GM08714 (cell line): ENCODE results near the gene RYR1.
"Not testable (repeated sequence)": the region's sequence is repeated elsewhere in the genome, so short reads cannot be mapped to it uniquely, and the experiment has no call there.

Source experiments
- H3K4me3 ChIP-seq: fragments of 200-500 bp; sonication (Bioruptor generic); 2 replicates; pipeline ENCODE4 v1.5.1; 2014; ENCODE audit warnings: mild to moderate bottlenecking, low read length, inconsistent platforms
- ZNF274 ChIP-seq: IDR thresholded peaks from 2 replicates; pipeline ENCODE4 v1.6.1; 2012; ENCODE audit warnings: mild to moderate bottlenecking, low read depth, low read length

Gene RYR1

DNA sequence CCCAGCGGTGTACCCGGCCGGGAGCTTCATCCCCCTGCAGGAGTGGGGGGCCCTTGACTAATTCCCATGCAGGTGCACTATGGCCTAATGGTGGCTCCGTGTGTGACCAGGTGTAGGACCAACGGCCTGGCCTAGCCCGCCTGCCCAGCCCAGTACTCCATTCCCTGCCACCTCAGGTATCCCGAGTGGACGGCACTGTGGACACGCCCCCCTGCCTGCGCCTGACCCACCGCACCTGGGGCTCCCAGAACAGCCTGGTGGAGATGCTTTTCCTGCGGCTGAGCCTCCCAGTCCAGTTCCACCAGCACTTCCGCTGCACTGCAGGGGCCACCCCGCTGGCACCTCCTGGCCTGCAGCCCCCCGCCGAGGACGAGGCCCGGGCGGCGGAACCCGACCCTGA is 39.7 kb downstream of the RYR1 start:
- TF ChIP-seq ZNF274, result no peak
- H3K4me3 ChIP-seq, result no peak overlapping the region

GRCh38 chr19:38475176-38475575 is 41.7 kb downstream of the RYR1 start:
- no peak for TF ChIP-seq ZNF274
- H3K4me3 ChIP-seq, result no peak overlapping the region

DNA sequence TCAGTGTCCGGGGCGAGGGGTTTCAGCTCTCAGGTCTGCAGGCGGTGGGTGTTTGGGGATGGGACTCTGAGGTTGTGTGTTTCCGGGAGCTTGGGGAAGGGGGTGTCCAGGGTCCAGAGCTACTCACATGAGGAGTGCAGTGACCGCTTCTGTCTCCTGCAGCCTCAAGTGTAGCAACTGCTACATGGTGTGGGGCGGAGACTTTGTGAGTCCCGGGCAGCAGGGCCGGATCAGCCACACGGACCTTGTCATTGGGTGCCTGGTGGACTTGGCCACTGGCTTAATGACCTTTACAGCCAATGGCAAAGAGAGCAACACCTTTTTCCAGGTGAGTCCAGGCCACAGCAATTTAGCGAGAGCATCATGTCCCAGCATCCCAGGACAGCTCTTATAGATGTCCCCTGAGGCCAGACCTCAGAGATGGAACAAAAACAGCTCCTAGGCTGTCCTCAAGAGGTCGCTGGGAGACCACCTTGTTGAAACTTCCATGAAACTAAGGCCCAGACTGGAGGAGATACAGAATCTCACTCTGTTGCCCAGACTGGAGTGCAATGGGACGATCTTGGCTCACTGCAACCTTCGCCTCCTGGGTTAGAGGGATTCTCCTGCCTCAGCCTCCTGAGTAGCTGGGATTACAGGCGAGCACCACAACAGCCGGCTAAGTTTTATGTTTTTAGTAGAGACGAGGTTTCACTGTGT is 44.9 kb downstream of the RYR1 start:
- no peak for TF ChIP-seq ZNF274
- no peak overlapping the region for H3K4me3 ChIP-seq

- no peak overlapping the region for H3K4me3 ChIP-seq
- TF ChIP-seq ZNF274, result no peak
Observed at GRCh38 chr19:38482496-38482895, 49.0 kb downstream of the RYR1 start.

DNA sequence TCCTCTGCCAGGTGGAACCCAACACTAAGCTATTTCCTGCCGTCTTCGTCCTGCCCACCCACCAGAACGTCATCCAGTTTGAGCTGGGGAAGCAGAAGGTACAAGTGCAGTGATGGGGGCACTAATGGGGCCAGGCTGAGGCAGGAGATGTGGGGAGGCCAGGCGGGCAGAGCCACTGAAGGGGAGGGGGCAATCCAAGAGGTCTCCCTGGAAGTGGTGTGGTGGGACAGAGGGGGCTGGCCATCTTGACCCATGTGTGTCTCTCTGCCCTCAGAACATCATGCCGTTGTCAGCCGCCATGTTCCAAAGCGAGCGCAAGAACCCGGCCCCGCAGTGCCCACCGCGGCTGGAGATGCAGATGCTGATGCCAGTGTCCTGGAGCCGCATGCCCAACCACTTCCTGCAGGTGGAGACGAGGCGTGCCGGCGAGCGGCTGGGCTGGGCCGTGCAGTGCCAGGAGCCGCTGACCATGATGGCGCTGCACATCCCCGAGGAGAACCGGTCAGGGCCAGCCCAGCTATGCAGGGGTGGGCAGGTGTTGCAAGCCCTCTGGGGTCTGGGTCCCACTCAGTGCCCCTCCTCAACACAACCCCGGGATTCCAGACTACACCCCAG is 49.6 kb downstream of the RYR1 start:
- no peak for TF ChIP-seq ZNF274
- H3K4me3 ChIP-seq, result no peak overlapping the region

DNA sequence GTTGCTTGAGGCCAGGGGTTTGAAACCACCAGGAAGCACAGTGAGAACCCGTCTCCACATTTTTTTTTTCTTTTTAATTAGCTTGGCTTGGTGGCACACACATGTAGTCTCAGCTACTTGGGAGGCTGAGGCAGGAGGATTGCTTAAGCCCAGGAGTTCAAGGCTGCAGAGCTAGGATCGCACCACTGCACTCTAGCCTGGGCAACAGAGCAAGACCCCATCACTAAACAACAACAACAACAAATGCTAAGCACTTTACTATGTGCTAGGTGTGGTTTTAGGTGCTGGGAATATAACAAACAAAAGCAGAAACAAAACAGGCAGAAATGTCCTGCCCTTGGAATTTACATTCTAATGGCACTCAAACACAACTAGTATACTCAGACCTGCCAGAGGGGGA is 51.3 kb downstream of the RYR1 start:
- no peak for TF ChIP-seq ZNF274

DNA sequence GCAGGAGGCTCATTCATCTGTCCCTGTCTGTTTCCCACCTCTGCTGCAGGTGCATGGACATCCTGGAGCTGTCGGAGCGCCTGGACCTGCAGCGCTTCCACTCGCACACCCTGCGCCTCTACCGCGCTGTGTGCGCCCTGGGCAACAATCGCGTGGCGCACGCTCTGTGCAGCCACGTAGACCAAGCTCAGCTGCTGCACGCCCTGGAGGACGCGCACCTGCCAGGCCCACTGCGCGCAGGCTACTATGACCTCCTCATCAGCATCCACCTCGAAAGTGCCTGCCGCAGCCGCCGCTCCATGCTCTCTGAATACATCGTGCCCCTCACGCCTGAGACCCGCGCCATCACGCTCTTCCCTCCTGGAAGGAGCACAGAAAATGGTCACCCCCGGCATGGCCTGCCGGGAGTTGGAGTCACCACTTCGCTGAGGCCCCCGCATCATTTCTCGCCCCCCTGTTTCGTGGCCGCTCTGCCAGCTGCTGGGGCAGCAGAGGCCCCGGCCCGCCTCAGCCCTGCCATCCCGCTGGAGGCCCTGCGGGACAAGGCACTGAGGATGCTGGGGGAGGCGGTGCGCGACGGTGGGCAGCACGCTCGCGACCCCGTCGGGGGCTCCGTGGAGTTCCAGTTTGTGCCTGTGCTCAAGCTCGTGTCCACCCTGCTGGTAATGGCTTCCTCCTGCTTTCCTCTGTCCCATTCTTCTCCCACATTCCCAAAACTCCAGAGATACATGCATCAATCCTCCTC is 52.2 kb downstream of the RYR1 start:
- no peak for TF ChIP-seq ZNF274
- H3K4me3 ChIP-seq, result no peak overlapping the region

More for the DNA sequence above, 51.3 kb downstream of the RYR1 start:
- H3K4me3 ChIP-seq, result no peak overlapping the region

DNA sequence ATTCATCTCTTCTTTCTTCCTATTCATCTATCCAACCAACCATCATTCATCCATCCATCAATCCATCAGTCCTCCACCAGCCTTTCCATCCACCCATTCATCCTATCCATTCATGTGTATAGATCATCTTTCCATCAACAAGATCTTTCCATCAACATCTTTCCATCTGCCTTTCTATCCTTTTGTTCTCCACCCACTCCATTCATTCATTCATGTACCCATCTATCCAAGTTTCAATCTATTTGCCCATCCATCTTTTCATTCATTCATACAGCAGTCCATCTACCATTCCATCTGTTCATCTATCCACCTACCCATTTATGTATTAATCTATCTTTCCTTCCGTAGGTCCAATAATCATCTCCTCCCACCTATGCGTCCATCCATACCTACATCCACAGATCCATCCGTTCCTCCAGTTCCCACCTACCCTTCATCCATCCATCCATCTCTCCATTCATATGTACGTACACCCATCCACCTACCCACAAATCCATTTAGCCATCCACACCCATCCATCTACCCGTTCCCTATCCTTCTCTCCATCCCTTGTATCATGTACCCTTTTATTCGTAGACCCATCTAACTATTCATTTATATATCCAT is 53.3 kb downstream of the RYR1 start:
- H3K4me3 ChIP-seq, result no peak overlapping the region
- TF ChIP-seq ZNF274, result no peak

DNA sequence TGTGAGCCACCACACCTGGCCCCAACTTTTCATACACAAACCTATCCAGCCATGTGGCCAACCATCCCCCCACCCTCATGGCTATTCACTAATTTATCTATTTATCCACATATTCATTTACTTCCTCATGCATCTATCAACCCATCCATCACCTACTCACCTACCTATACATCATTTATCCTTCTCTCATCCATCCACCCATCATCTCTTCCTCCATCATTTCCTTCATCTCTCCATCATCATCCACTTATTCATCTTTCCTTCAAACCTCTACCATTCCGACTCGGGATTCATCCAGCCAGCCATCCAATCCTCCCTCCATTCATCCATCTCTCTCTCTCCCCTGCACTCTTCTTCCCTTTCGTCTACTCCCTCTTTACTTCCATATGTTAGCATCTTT is 54.6 kb downstream of the RYR1 start:
- H3K4me3 ChIP-seq, result no peak overlapping the region
- TF ChIP-seq ZNF274, result no peak

- H3K4me3 ChIP-seq, result no peak overlapping the region
- no peak for TF ChIP-seq ZNF274
Observed at GRCh38 chr19:38488776-38489481, 55.4 kb downstream of the RYR1 start.

DNA sequence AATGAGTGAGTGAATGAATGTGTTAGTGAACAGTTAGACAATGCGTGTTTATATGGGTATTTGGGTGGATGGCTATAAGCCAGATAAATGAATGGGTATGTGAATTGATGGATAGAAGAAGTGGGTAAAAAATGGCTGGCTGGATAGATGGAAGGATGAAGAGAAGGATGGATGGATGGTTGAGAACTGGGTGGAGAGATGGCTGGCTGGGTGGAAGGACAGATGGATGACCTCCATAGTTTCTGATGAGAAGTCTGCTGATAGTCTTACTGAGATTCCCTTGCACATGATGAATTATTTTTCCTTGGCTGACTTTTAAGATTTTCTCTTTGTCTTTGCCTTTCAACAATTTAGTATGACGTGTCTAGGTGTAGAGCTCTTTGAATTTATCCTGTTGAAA is 57.4 kb downstream of the RYR1 start:
- TF ChIP-seq ZNF274, result no peak
- no peak overlapping the region for H3K4me3 ChIP-seq

GRCh38 chr19:38492181-38492813 is 58.8 kb downstream of the RYR1 start:
- no peak overlapping the region for H3K4me3 ChIP-seq
- TF ChIP-seq ZNF274, result no peak

DNA sequence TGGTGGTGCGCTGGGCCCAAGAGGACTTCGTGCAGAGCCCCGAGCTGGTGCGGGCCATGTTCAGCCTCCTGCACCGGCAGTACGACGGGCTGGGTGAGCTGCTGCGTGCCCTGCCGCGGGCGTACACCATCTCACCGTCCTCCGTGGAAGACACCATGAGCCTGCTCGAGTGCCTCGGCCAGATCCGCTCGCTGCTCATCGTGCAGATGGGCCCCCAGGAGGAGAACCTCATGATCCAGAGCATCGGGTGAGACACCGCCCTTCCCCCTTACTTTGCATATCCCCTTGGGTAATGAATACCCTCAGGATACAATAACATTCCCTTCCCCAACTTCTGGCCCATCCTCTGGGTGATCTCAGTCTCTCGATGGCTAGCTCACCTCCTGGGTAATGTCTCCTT is 60.9 kb downstream of the RYR1 start:
- H3K4me3 ChIP-seq, result no peak overlapping the region
- no peak for TF ChIP-seq ZNF274

GRCh38 chr19:38495375-38495774 is 61.9 kb downstream of the RYR1 start:
- not testable (repeated sequence) for H3K4me3 ChIP-seq
